ENCODE results near the gene KIF21B. TPM values are rescaled to one million over a fixed set of nuclear protein-coding genes. Genes with fewer than 3 reads are reported as not detected.
A peak's percentile ranks its signal among the peaks of the same experiment; 100 is the strongest.

Gene KIF21B
- total and polyA plus RNA-seq, 9 of the 15 experiments (the other 6 are each of a cell fraction or from before 2014, with no cell fraction given), result 0.46 to 13.4 (median 5.9) TPM

DNA sequence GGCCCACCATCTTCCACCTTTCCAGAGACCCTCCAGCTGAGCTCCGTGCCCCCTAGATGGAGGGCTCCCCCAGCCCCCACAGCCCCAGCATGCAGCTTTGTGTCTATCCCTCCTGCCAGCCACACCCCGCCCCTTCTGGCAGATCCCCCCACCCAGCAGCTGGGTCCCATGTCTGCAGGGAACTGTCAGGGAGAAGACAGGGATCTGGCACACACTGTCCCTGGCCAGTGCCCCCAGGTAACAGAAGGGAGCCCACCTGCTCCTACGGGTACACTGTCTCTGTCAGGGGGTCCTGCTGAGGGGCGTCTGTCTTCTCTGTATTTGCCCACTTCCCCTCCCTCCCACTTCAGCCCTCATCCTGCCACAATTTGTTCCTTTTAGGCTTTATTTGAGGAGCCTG, 11.2 kb upstream of the KIF21B start (continued):
- TF ChIP-seq FOXJ3 (CRISPR knock-in tag; IDR thresholded peaks at IDR 0.05), result no peak
- TF ChIP-seq JUNB (CRISPR knock-in tag; conservative IDR thresholded peaks at IDR 0.05), result no peak
- no peak for TF ChIP-seq MCM3 (IDR thresholded peaks at IDR 0.05)

DNA sequence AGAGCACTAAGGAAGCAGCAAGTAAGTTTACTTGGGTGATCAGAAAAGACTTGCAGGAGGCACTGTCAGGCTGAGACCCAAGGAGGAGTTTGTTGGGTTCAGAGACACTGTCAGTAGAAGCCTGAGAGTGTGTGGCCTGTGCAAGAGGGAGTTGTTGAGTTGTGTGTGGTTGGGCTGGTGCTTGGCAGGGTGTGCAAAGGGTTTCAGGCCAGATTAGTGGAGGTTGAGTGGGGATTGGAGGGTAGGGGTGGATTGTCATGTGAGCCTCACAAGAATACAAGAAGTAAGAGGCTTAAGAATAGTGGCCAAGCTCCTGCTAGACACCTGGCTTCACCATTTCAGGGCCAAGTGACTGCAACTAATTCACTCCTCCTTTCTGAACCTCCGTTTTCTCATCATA, 8.9 kb upstream of the KIF21B start:
- FAIRE-seq, result no peak
- H3K9me3 ChIP-seq (replicated peaks; ENCODE audit: control insufficient read depth, insufficient read depth, low read depth, low read length), result no peaks in the 10 kb centered on the region
- TF ChIP-seq COPS2 (conservative IDR thresholded peaks at IDR 0.05) (no peak), RFX5 (IDR thresholded peaks at IDR 0.05; ENCODE audit: low read depth, low read length) (no peak), MCM3 (IDR thresholded peaks at IDR 0.05) (0 out of 2 replicates have a peak, but pooled peaks have one; percentile 11), ZNF24 (IDR thresholded peaks at IDR 0.05) (no peak)
- TF ChIP-seq, protein P1, sequence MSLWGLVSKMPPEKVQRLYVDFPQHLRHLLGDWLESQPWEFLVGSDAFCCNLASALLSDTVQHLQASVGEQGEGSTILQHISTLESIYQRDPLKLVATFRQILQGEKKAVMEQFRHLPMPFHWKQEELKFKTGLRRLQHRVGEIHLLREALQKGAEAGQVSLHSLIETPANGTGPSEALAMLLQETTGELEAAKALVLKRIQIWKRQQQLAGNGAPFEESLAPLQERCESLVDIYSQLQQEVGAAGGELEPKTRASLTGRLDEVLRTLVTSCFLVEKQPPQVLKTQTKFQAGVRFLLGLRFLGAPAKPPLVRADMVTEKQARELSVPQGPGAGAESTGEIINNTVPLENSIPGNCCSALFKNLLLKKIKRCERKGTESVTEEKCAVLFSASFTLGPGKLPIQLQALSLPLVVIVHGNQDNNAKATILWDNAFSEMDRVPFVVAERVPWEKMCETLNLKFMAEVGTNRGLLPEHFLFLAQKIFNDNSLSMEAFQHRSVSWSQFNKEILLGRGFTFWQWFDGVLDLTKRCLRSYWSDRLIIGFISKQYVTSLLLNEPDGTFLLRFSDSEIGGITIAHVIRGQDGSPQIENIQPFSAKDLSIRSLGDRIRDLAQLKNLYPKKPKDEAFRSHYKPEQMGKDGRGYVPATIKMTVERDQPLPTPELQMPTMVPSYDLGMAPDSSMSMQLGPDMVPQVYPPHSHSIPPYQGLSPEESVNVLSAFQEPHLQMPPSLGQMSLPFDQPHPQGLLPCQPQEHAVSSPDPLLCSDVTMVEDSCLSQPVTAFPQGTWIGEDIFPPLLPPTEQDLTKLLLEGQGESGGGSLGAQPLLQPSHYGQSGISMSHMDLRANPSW (CRISPR knock-in tag; IDR thresholded peaks at IDR 0.05), result no peak

More for the DNA sequence above, 8.9 kb upstream of the KIF21B start:
- 0% methylated on average over 1 of the region's 1 CpG for WGBS (ENCODE audit: insufficient coverage, low coverage, missing lambda C conversion rate)
- CTCF ChIA-PET (ENCODE audit: low intra/inter-chr PET ratio), result no interaction called here
- H3K4me2 ChIP-seq (ENCODE audit: insufficient read depth, low read length), result no peak overlapping the region
- no peak overlapping the region for H3K9ac ChIP-seq (ENCODE audit: insufficient read depth in 1 of 2, low read depth in 2 of 2, low read length in 2 of 2)
- no peak overlapping the region for H3K4me3 ChIP-seq
- peaks cover 12 to 37% of the 10 kb centered on the region in 2 experiments; a peak in 4 of 5 replicates for H3K27me3 ChIP-seq (ENCODE audit: control insufficient read depth in 2 of 2, insufficient read depth in 2 of 2, low read length in 2 of 2)
- H4K20me1 ChIP-seq (replicated peaks; ENCODE audit: control insufficient read depth, insufficient read depth, low read length), result no peaks in the 10 kb centered on the region
- POLR2A ChIA-PET, result no interaction called here
- in situ Hi-C loops (cut with MboI), result no loop called here
- intact Hi-C loops (cut with micrococcal nuclease), result no loop called here
- no peak; the same call in 1 of the 3 replicates for ATAC-seq
- DNase-seq (ENCODE audit: extremely low read depth in 1 of 4, low spot score in 3 of 4), result no peak
- no TSS peak for BruUV-seq (replicated peaks)
- no peaks in the 10 kb centered on the region for H3K9me1 ChIP-seq (ENCODE audit: control insufficient read depth, insufficient read depth, low read length)
- H3K36me3 ChIP-seq (ENCODE audit: control insufficient read depth, insufficient read depth, low read length), result no peaks in the 10 kb centered on the region
- no peak overlapping the region for H2AFZ ChIP-seq (ENCODE audit: low read depth, low read length)
- no peaks in the 10 kb centered on the region for H3K79me2 ChIP-seq (ENCODE audit: control insufficient read depth, insufficient read depth, low read length)
- H3K4me1 ChIP-seq (replicated peaks in 1 of 2; ENCODE audit: control insufficient read depth in 2 of 2, insufficient read depth in 2 of 2, low read length in 2 of 2), result 0 out of 5 replicates have a peak, but pooled peaks cover 0 to 2% of the 10 kb centered on the region in 2 experiments
- H3K27ac ChIP-seq (ENCODE audit: extremely low read depth, low read depth, low read length), result no peak overlapping the region
